Endothelial cell of umbilical vein (primary cell): ENCODE measurements around the gene PCDHGB7. TPM values are rescaled to one million over a fixed set of nuclear protein-coding genes. Genes with fewer than 3 reads are reported as not detected.
"Not testable (repeated sequence)": the region's sequence is repeated elsewhere in the genome, so short reads cannot be mapped to it uniquely, and the experiment has no call there.

Experiments
- Bru-seq: library from RNA; stranded (reverse); fragments of 400-500 nt; gene quantifications from one replicate; lab custom pipeline; 2021; lab: Mats Ljungman, UMichigan
- BruChase-seq, 2 experiments: library from RNA; stranded (reverse); fragments of 400-500 nt; gene quantifications; one replicate each; lab custom pipeline; 2021; lab: Mats Ljungman, UMichigan
- BruUV-seq: library from RNA; stranded (reverse); fragments of 400-500 nt; replicated peaks from 2 replicates; lab custom pipeline; 2021; lab: Mats Ljungman, UMichigan
- CTCF ChIA-PET: fragments of 300-600, 350-600 bp; sonication (Branson Sonifier 250); formaldehyde crosslinking; loops from one replicate; lab custom pipeline; 2021; ENCODE audit warnings: antibody characterized with exemption, inconsistent platforms; lab: Charles Lee
- POLR2A ChIA-PET: fragments of 300-600, 350-600 bp; sonication (Branson Sonifier 250); formaldehyde crosslinking; loops from one replicate; lab custom pipeline; 2021; ENCODE audit warnings: antibody characterized with exemption, inconsistent platforms; lab: Charles Lee
- DNase-seq: peaks from one replicate; pipeline ENCODE4 v3.0.0-alpha.2; 2011; ENCODE audit warnings: low read depth, low spot score
- FAIRE-seq: peaks from 2 replicates; lab custom pipeline; 2011; peaks lifted over from hg19 to GRCh38; lab: Jason Lieb, UNC
- H2AFZ ChIP-seq: 2 replicates; pipeline ENCODE4 v1.6.0; 2012; ENCODE audit warnings: low read depth, low read length, control low read depth, inconsistent platforms
- H3K27ac ChIP-seq: 2 replicates; pipeline ENCODE4 v1.5.1; 2011; ENCODE audit warnings: low read depth, mild to moderate bottlenecking, control low read depth, low read length, moderate library complexity; ENCODE audit not compliant: insufficient read depth
- H3K27me3 ChIP-seq, 2 experiments: 2 replicates each; pipeline versions ENCODE4 v1.6.0 to v1.6.1; 2011; ENCODE audit warnings: low read length in 2 of 2, mixed read lengths in 1 of 2; ENCODE audit not compliant: control insufficient read depth in 2 of 2, insufficient read depth in 2 of 2
- H3K36me3 ChIP-seq, 2 experiments: 2 replicates in 1 of 2; 3 replicates in 1 of 2; pipeline ENCODE4 v1.5.1; 2011; ENCODE audit warnings: low read length in 2 of 2, mild to moderate bottlenecking in 1 of 2, moderate library complexity in 1 of 2; ENCODE audit not compliant: control insufficient read depth in 2 of 2, insufficient read depth in 2 of 2; ENCODE audit errors: extremely low read depth in 1 of 2
- H3K4me1 ChIP-seq: 3 replicates; pipeline ENCODE4 v1.5.1; 2011; ENCODE audit warnings: mild to moderate bottlenecking, low read length; ENCODE audit not compliant: control insufficient read depth, insufficient read depth; ENCODE audit errors: extremely low read depth
- H3K4me2 ChIP-seq: 2 replicates; pipeline ENCODE4 v1.6.1; 2011; ENCODE audit warnings: low read length, control low read depth, mixed read lengths; ENCODE audit not compliant: insufficient read depth
- H3K4me3 ChIP-seq, 3 experiments: fragments of 200-600 bp in 1 of 3; sonication (generic), shearing (Covaris generic) in 1 of 3; replicated peaks in 1 of 3; 2 replicates each; pipeline ENCODE4 v1.5.1; 2011 to 2016; ENCODE audit warnings: control low read depth in 3 of 3, low read length in 3 of 3, mild to moderate bottlenecking in 2 of 3, inconsistent platforms in 1 of 3, low read depth in 1 of 3, moderate library complexity in 1 of 3; ENCODE audit not compliant: insufficient read depth in 1 of 3
- H3K79me2 ChIP-seq: 2 replicates; pipeline ENCODE4 v1.6.0; 2012; ENCODE audit warnings: low read length, inconsistent platforms; ENCODE audit not compliant: control insufficient read depth, insufficient read depth
- H3K9ac ChIP-seq: replicated peaks from 2 replicates; pipeline ENCODE3; 2011; ENCODE audit warnings: low read length, control low read depth; ENCODE audit not compliant: insufficient read depth; ENCODE audit errors: extremely low read depth
- H3K9me1 ChIP-seq: replicated peaks from 3 replicates; pipeline ENCODE4 v1.6.0; 2011; ENCODE audit warnings: mild to moderate bottlenecking, low read length; ENCODE audit not compliant: control insufficient read depth, insufficient read depth; ENCODE audit errors: extremely low read depth
- H3K9me3 ChIP-seq: replicated peaks from 2 replicates; pipeline ENCODE4 v1.5.1; 2012; ENCODE audit warnings: low read length, inconsistent platforms; ENCODE audit not compliant: control insufficient read depth, insufficient read depth
- H4K20me1 ChIP-seq: replicated peaks from 2 replicates; pipeline ENCODE3; 2011; ENCODE audit warnings: mild to moderate bottlenecking, low read length; ENCODE audit not compliant: control insufficient read depth, insufficient read depth; ENCODE audit errors: extremely low read depth
- CTCF ChIP-seq, 2 donors: IDR thresholded peaks; 1 replicate in 1 of 2; 2 replicates in 1 of 2; pipeline ENCODE4 v1.5.1; 2011; ENCODE audit warnings: low read length in 2 of 2, mild to moderate bottlenecking in 2 of 2, moderate library complexity in 2 of 2, control low read depth in 1 of 2, inconsistent platforms in 1 of 2, low read depth in 1 of 2; ENCODE audit not compliant: insufficient read depth in 1 of 2; ENCODE audit errors: extremely low read depth in 1 of 2
- dilution Hi-C: fragments of 300-500 bp; cut with MboI; formaldehyde crosslinking; loops from one replicate; pipeline ENCODE4 v1.15.0; 2019; ENCODE audit warnings: low sequenced_read_pairs; ENCODE audit not compliant: extremely low pct_ligation_motif_present
- intact Hi-C: fragments of 100-400 bp; cut with micrococcal nuclease; formaldehyde crosslinking; loops from one replicate; pipeline ENCODE4 v1.10.0; 2022
- long read RNA-seq: library from polyadenylated mRNA; stranded (forward); transcript quantifications from one replicate; pipeline ENCODE4 v2.0.0, GENCODE V29; 2021
- polyA minus RNA-seq, 3 experiments: library from RNA; depleted of rRNA, polyadenylated mRNA; stranded (reverse); fragments of >200 nt; gene quantifications; 1 replicate in 1 of 3; 2 replicates in 2 of 3; pipeline ENCODE4 v1.2.3, GENCODE V29; 2011
- polyA plus RNA-seq, 4 experiments: library from polyadenylated mRNA; depleted of rRNA in 3 of 4; stranded (reverse) in 3 of 4; unstranded in 1 of 4; fragments of >200 nt; gene quantifications; 2 replicates each; pipeline versions ENCODE4 v1.2.1 to v1.2.3, GENCODE V29; 2011 to 2012; ENCODE audit warnings: missing spikeins in 1 of 4
- total RNA-seq: library from RNA; stranded (reverse); gene quantifications from 2 replicates; pipeline ENCODE4 v1.2.3, GENCODE V29; 2021

Gene PCDHGB7
- total RNA-seq, result 12.6 and 13.0 TPM in 2 replicates
- polyA plus RNA-seq, result 6.5 and 6.9 TPM in 2 replicates
- polyA plus RNA-seq (2011; cell fraction: cytosol; rRNA removed), result 4.2 and 5.0 TPM in 2 replicates
- 7.6 and 8.5 TPM in 2 replicates for polyA plus RNA-seq (2011; cell fraction: nucleus; rRNA removed)
- polyA plus RNA-seq (2012), result 4.8 and 5.1 TPM in 2 replicates
- 19.7 and 23.7 TPM in 2 replicates for polyA minus RNA-seq
- not detected for polyA minus RNA-seq (2011; cell fraction: cytosol; rRNA and poly(A)+ RNA removed)
- polyA minus RNA-seq (2011; cell fraction: nucleus; rRNA and poly(A)+ RNA removed), result 21.7 and 31.0 TPM in 2 replicates
- Bru-seq, nascent RNA, result percentile 63 among the genes with signal in this experiment
- BruChase-seq, experiment 1, labeled RNA remaining after a 6-hour chase, result percentile 94 among the genes with signal in this experiment
- BruChase-seq, experiment 2, labeled RNA remaining after a 2-hour chase, result percentile 83 among the genes with signal in this experiment
- long read RNA-seq, full-length matches to known transcripts, result 15 of 23 reads
- long read RNA-seq, partial matches to known transcripts, result 0 of 23 reads
- long read RNA-seq, other reads (novel, unspliced or antisense), result 8 of 23 reads

DNA sequence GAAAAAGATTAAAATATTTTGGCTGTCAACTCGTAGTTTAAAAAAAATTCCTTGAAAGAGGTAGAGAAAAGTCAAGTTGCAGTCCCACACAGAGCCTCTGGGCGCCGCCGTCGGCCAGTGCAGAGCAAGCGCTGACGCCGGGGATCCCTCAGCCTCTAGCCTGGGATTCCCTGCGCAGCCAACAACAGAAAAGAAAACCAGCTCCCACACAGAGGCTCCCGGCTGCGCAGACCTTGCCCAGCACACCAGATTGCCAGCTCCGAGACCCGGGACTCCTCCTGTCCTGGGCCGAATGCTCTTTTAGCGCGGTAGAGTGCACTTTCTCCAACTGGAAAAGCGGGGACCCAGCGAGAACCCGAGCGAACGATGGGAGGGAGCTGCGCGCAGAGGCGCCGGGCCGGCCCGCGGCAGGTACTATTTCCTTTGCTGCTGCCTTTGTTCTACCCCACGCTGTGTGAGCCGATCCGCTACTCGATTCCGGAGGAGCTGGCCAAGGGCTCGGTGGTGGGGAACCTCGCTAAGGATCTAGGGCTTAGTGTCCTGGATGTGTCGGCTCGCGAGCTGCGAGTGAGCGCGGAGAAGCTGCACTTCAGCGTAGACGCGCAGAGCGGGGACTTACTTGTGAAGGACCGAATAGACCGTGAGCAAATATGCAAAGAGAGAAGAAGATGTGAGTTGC lies at the start of gene PCDHGB7:
Gene PCDHGB7 (plus strand): TSS at position 184 of the 679 bp plus-strand sequence. CDS start 183 bp downstream, at position 367.
- ChIA-PET POLR2A (interaction anchor here (0.6 to 1.2 kb wide), 2 partner anchors 140 to 146 kb away, joined by 3 to 4 read pairs; no protein-coding TSS in a partner anchor), CTCF (interaction anchor here (0.6 to 11.3 kb wide), 35 partner anchors 9 to 204 kb away, joined by 3 to 335 read pairs (median 4); partner anchors contain the start of genes PCDHB13, PCDHB14, PCDHGA12 and PCDHGA3)
- Histone ChIP-seq H3K27me3 (peaks cover 50 to 85% of the 10 kb centered on the region in 2 experiments), H2AFZ (peak within 1 kb of the TSS; percentile 64), H3K4me1 (peaks cover 19% of the 10 kb centered on the region), H3K4me3 (peak within 1 kb of the TSS; percentile 35 to 52 (median 42)), H3K4me2 (peak within 1 kb of the TSS; percentile 71)
- H3K27ac ChIP-seq, H3K36me3 ChIP-seq, H3K79me2 ChIP-seq, H4K20me1 ChIP-seq, dilution Hi-C loops, H3K9me1 ChIP-seq, H3K9ac ChIP-seq, H3K9me3 ChIP-seq: not testable (repeated sequence)
- peak; percentile 83 for DNase-seq
- FAIRE-seq, result peak; percentile 87
- BruUV-seq, result TSS peak; percentile 12
- TF ChIP-seq CTCF (IDR thresholded peaks at IDR 0.05; ENCODE audit: extremely low read depth in 1 of 2, insufficient read depth in 1 of 2, low read depth in 1 of 2, low read length in 2 of 2), result peak; percentile 77 to 80
- intact Hi-C loops, result loop anchor here (1.0 kb wide), 3 partner anchors 107 to 202 kb away; no protein-coding TSS in a partner anchor
